VCaP (cell line): ENCODE measurements around the gene NOL8.
A peak's percentile ranks its signal among the peaks of the same experiment; 100 is the strongest.

ENCODE experiments used
- H3K27ac ChIP-seq: fragments of 450-650 bp; 2 replicates; pipeline ENCODE4 v1.5.1; 2017
- TF ChIP-seq, protein P1 (sequence below): fragments of 450-650 bp; conservative IDR thresholded peaks from 2 replicates; pipeline ENCODE4 v1.5.1; 2017; ENCODE audit warnings: mild to moderate bottlenecking, moderate library complexity

The NOL8 gene

DNA sequence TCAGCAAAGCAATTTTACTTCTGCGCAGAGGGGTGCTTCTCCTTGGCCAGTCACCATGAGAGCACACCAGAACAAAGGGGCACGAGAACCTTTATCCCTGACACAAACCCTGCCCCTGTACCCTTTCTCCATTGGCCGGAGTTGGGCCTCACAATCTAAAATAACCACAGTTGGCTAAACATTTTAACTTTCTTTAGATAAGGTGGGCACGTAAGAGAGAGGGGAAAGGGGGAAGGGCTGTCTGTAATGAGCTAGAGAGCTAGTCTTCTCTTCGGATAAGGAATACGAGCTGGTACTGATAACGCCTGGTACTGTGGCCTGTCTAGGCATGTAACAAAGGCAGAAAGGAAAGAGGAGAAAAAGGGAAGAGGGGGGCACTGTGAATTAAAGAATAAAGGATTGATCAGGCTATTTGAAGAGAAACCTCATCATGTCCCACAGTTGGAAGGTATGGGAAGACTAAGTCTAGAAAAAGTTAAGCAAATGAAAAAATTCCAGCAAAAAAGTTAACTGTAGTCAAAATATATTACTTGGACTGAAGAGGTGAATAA is 29.8 kb downstream of the NOL8 start:
- peak overlapping the region; percentile 78; the same call in 1 of the 2 replicates for H3K27ac ChIP-seq

DNA sequence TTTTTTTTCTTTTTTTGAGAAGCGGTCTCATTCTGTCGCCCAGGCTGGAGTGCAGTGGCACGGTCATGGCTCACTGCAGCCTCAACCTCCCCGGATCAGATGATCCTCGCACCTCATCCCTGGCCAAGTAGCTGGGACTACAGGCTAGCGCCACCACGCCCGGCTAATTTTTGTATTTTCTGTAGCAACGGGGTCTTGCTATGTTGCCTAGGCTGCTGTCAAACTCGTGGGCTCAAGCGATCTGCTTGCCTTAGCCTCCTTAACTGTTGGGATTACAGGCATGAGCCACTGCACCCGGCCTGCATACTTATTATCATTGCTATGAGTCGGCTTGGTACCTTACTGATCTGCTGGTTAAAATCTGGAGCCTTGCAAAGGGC is 30.9 kb downstream of the NOL8 start:
- TF ChIP-seq, protein P1, sequence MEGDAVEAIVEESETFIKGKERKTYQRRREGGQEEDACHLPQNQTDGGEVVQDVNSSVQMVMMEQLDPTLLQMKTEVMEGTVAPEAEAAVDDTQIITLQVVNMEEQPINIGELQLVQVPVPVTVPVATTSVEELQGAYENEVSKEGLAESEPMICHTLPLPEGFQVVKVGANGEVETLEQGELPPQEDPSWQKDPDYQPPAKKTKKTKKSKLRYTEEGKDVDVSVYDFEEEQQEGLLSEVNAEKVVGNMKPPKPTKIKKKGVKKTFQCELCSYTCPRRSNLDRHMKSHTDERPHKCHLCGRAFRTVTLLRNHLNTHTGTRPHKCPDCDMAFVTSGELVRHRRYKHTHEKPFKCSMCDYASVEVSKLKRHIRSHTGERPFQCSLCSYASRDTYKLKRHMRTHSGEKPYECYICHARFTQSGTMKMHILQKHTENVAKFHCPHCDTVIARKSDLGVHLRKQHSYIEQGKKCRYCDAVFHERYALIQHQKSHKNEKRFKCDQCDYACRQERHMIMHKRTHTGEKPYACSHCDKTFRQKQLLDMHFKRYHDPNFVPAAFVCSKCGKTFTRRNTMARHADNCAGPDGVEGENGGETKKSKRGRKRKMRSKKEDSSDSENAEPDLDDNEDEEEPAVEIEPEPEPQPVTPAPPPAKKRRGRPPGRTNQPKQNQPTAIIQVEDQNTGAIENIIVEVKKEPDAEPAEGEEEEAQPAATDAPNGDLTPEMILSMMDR: no peak
- H3K27ac ChIP-seq: peak overlapping the region; percentile 78

More for the DNA sequence above, 29.8 kb downstream of the NOL8 start:
- TF ChIP-seq, protein P1: no peak

DNA sequence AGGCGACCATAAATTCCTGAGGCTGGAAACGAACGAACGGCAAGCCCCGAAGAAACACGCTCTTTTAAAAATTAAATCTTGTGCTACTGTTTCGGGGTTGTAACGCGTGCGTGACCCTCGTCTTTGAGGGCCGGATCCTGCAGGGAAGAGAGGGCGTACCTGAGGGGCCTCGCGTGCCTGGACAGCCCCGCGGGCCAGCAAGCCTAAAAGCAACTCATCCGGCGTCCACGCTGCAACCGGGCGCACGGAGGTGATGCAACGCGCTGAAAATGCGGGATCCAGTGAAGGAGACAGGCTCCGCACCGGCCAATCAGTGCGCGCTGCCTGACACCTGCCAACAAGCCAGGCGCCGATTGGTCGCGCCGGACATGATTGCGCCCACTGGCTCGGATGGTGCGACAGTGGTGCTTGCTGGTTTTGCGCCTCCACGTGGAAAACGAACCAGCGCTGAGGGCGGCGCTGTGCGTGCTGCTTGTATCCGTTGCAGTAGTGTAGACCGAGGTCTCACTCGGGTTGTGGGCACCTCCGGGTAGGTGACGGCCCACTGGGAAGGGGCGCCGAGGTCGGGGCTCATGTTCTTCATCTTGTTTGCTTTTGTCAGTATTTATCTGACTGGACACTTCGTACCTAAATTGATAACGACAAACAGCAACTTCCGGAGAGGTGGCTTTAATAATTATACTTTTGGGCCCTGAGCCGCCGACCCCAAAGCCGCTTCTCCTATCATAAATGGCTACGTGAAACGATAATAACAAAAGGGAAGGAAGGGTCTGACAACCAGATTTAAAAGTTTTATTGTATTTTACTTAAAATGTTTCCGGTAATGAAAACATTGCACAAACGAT is 31.5 kb downstream of the NOL8 start, which contains the start of gene IARS1:
TSS of gene IARS1 (minus strand) at position 246 of the 845 bp plus-strand sequence. CDS start 4,278 bp downstream, outside the sequence.
- TF ChIP-seq, protein P1: peak; percentile 27; the same call in 1 of the 2 replicates
- peak within 1 kb of the TSS; percentile 78 for H3K27ac ChIP-seq

DNA sequence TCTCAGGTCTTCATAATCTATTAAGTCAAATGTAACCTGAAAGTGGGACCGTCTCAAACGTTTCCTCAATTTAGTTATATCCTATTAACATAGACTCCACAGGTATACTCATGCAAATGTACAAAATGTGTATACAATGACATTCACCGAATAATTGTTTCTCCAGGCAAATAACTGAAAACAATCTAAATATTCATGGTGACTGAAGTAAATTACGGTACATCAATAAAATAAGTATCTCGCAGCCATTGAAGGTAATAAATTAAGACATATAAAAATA is 32.1 kb downstream of the NOL8 start:
- peak overlapping the region; percentile 78 for H3K27ac ChIP-seq
- TF ChIP-seq, protein P1: no peak

DNA sequence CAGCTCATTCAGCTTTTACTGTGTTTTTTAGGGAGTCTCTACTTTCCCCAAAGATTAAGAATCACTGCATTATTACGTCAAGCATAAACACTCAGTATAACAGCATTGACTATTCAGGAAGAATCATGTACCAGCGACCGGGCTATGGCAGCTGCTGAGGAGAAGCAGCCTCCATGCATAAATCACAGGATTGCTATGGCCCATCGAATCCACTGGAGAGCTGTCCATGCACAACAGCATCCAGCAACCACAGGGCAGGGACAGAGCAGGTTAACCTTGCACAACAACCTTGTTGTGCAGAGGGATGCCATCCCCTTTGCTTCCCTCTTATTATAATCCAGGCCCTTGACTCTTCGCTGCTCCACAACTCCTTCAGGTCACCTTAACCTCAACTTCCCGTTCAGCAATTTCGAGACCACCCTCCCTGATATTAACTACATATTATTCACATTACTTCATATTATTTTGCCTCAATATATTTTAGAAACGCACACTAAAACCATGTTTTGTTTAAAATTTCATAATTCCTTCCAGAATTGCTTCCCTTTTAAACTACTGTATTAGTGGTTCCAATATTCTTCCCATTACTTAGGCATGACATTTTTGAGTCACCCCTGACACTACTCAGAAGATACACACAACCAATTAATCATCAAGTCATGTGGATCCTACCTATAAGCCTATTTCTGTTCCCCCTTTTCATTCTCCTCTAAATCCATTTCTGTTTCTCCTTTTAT is 32.6 kb downstream of the NOL8 start:
- peak overlapping the region; percentile 78; the same call in 1 of the 2 replicates for H3K27ac ChIP-seq
- TF ChIP-seq, protein P1: no peak

DNA sequence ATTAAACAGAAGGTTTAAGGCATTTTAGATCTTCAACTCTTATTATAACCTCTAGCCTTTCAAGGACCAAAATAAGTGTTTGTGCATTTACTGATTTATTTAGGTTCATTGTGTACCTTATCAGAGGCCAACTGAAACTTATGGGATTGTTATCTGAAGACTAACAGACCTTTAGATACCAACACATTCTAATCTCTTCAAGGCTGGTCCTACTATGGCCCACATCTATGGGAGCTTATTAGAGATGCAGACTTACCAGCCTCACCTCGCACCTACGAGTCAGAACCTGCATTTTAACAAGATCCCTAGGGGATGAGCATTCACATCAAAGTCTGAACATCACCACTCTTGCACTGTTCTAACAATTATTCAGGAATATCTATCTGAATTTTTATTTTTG is 33.6 kb downstream of the NOL8 start:
- TF ChIP-seq, protein P1: no peak
- H3K27ac ChIP-seq: no peak overlapping the region

DNA sequence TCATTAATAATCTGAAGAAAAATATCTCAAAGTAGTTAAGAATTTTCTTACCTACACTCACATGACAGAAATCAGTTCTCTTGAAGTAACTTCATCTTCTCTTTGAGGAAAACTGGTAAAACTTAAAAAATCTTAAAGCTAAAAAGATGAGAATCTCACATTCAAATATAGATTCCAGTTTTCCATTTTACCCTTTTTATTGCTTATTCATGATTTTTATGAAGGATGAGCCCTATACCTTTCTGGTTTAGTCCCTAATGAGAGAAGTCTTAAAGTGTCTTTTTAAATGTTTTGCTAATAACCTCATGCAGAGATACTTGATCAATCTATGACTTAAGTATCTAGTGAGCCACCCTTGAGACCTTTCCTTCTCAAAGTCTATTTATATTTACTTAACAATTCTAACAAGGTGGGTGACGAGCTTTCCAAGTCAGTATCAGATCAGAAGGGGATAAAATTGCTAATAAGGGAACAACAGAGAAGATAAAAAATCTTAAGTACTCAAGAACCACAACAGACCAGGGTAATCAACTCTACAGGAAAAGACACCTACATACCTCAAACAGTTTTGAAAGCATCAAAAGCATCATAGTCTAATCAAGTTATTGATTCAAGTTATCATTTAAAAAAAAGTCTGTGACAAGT is 34.2 kb downstream of the NOL8 start:
- TF ChIP-seq, protein P1: no peak

More for the DNA sequence above, 34.2 kb downstream of the NOL8 start:
- no peak overlapping the region for H3K27ac ChIP-seq
